ENCODE results near the gene CHCHD10. TPM values are rescaled to one million over a fixed set of nuclear protein-coding genes. Genes with fewer than 3 reads are reported as not detected.

CHCHD10 gene
- total and polyA plus RNA-seq, 2 experiments from 2014 or later: 1.6 to 22.3 TPM

GRCh38 chr22:23760056-23760455 is 7.7 kb downstream of the CHCHD10 start:
- no peaks in the 10 kb centered on the region for H4K20me1 ChIP-seq (ENCODE audit: insufficient read depth)
- peaks cover 9% of the 10 kb centered on the region for H3K4me1 ChIP-seq (ENCODE audit: insufficient read depth)
- H3K27ac ChIP-seq: no peak overlapping the region
- no peak for DNase-seq
- H3K36me3 ChIP-seq (ENCODE audit: low read depth): no peaks in the 10 kb centered on the region
- no peak for TF ChIP-seq EZH2 (IDR thresholded peaks at IDR 0.05; ENCODE audit: insufficient read depth, poor library complexity, severe bottlenecking)
- TF ChIP-seq EZH2phosphoT487 (IDR thresholded peaks at IDR 0.05; ENCODE audit: insufficient read depth, low read depth): no peak
- H2AFZ ChIP-seq: no peak overlapping the region
- no peaks in the 10 kb centered on the region for H3K9me3 ChIP-seq (ENCODE audit: low read depth)
- in situ Hi-C loops (cut with MboI): no loop called here
- no peak overlapping the region for H3K9ac ChIP-seq
- H3K4me2 ChIP-seq (ENCODE audit: unreplicated experiment): no peak overlapping the region
- H3F3A ChIP-seq (ENCODE audit: insufficient read depth): 0 out of 2 replicates have a peak, but pooled peaks cover 4% of the 10 kb centered on the region
- WGBS, 2 experiments (ENCODE audit: low coverage in 1 of 2, low lambda C conversion rate in 2 of 2, missing lambda C conversion rate in 2 of 2): 90 to 92% methylated on average over 6 of the region's 6 CpGs
- H3K79me2 ChIP-seq (ENCODE audit: insufficient read depth): no peaks in the 10 kb centered on the region
- H3K9me2 ChIP-seq (ENCODE audit: insufficient read depth): no peaks in the 10 kb centered on the region
- H3K4me3 ChIP-seq: no peak overlapping the region
- H3K27me3 ChIP-seq (replicated peaks; ENCODE audit: insufficient read depth): no peaks in the 10 kb centered on the region

GRCh38 chr22:23759566-23759965 is 8.2 kb downstream of the CHCHD10 start:
- Histone ChIP-seq H2AFZ (no peak overlapping the region), H3K9ac (no peak overlapping the region), H3K4me1 (ENCODE audit: insufficient read depth) (peaks cover 9% of the 10 kb centered on the region), H3K9me2 (ENCODE audit: insufficient read depth) (no peaks in the 10 kb centered on the region), H3K9me3 (ENCODE audit: low read depth) (no peaks in the 10 kb centered on the region), H4K20me1 (ENCODE audit: insufficient read depth) (no peaks in the 10 kb centered on the region), H3K79me2 (ENCODE audit: insufficient read depth) (no peaks in the 10 kb centered on the region), H3K4me2 (ENCODE audit: unreplicated experiment) (no peak overlapping the region), H3K27me3 (replicated peaks; ENCODE audit: insufficient read depth) (no peaks in the 10 kb centered on the region), H3K27ac (no peak overlapping the region), H3F3A (ENCODE audit: insufficient read depth) (0 out of 2 replicates have a peak, but pooled peaks cover 6% of the 10 kb centered on the region), H3K4me3 (no peak overlapping the region), H3K36me3 (ENCODE audit: low read depth) (no peaks in the 10 kb centered on the region)
- TF ChIP-seq EZH2phosphoT487 (IDR thresholded peaks at IDR 0.05; ENCODE audit: insufficient read depth, low read depth) (no peak), EZH2 (IDR thresholded peaks at IDR 0.05; ENCODE audit: insufficient read depth, poor library complexity, severe bottlenecking) (no peak)
- 75 to 85% methylated on average over 4 of the region's 4 CpGs for WGBS, 2 experiments (ENCODE audit: low coverage in 1 of 2, low lambda C conversion rate in 2 of 2, missing lambda C conversion rate in 2 of 2)
- DNase-seq: no peak
- in situ Hi-C loops (cut with MboI): no loop called here

DNA sequence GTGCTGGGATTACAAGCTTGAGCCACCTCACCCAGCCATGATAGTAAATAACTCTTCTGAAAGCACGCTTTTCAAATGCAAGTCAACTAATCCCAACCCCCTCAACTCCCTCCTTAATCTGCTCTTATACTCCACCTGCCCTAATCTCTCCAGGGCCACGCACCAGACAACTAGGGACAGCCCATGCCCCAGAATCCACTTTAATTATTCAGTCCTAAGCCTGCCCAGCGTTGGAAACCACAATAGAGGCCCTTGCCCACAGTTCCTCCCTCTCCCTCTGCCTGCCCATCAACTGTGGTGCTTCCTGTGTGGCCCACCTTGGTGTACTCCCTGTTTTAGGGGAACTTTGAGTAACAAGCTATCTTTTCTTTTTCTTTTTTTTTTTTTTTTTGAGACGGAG is 10.9 kb downstream of the CHCHD10 start:
- no peaks in the 10 kb centered on the region for H3K79me2 ChIP-seq (ENCODE audit: insufficient read depth)
- H3K27me3 ChIP-seq (replicated peaks; ENCODE audit: insufficient read depth): no peaks in the 10 kb centered on the region
- no peak overlapping the region for H3K4me3 ChIP-seq
- H3F3A ChIP-seq (ENCODE audit: insufficient read depth): 0 out of 2 replicates have a peak, but pooled peaks cover 6% of the 10 kb centered on the region
- no peaks in the 10 kb centered on the region for H3K9me3 ChIP-seq (ENCODE audit: low read depth)
- TF ChIP-seq EZH2phosphoT487 (IDR thresholded peaks at IDR 0.05; ENCODE audit: insufficient read depth, low read depth): no peak
- TF ChIP-seq EZH2 (IDR thresholded peaks at IDR 0.05; ENCODE audit: insufficient read depth, poor library complexity, severe bottlenecking): no peak
- DNase-seq: no peak
- no peak overlapping the region for H2AFZ ChIP-seq
- H4K20me1 ChIP-seq (ENCODE audit: insufficient read depth): no peaks in the 10 kb centered on the region
- no peaks in the 10 kb centered on the region for H3K36me3 ChIP-seq (ENCODE audit: low read depth)
- WGBS, 2 experiments (ENCODE audit: low coverage in 1 of 2, low lambda C conversion rate in 2 of 2, missing lambda C conversion rate in 2 of 2): 43 to 50% methylated on average over 4 of the region's 4 CpGs
- in situ Hi-C loops (cut with MboI): no loop called here
- no peak overlapping the region for H3K9ac ChIP-seq
- no peak overlapping the region for H3K4me2 ChIP-seq (ENCODE audit: unreplicated experiment)
- no peak overlapping the region for H3K27ac ChIP-seq
- no peaks in the 10 kb centered on the region for H3K4me1 ChIP-seq (ENCODE audit: insufficient read depth)
- no peaks in the 10 kb centered on the region for H3K9me2 ChIP-seq (ENCODE audit: insufficient read depth)

- no peak for DNase-seq
- Histone ChIP-seq H3K9ac (no peak overlapping the region), H3F3A (ENCODE audit: insufficient read depth) (0 out of 2 replicates have a peak, but pooled peaks cover 6% of the 10 kb centered on the region), H3K79me2 (ENCODE audit: insufficient read depth) (no peaks in the 10 kb centered on the region), H2AFZ (no peak overlapping the region), H3K9me3 (ENCODE audit: low read depth) (no peaks in the 10 kb centered on the region), H3K9me2 (ENCODE audit: insufficient read depth) (no peaks in the 10 kb centered on the region), H3K4me3 (no peak overlapping the region), H3K27me3 (replicated peaks; ENCODE audit: insufficient read depth) (no peaks in the 10 kb centered on the region), H3K27ac (no peak overlapping the region), H3K4me1 (ENCODE audit: insufficient read depth) (no peaks in the 10 kb centered on the region), H4K20me1 (ENCODE audit: insufficient read depth) (no peaks in the 10 kb centered on the region), H3K4me2 (ENCODE audit: unreplicated experiment) (no peak overlapping the region), H3K36me3 (ENCODE audit: low read depth) (no peaks in the 10 kb centered on the region)
- 56 to 72% methylated on average over 8 of the region's 8 CpGs for WGBS, 2 experiments (ENCODE audit: low coverage in 1 of 2, low lambda C conversion rate in 2 of 2, missing lambda C conversion rate in 2 of 2)
- in situ Hi-C loops (cut with MboI): no loop called here
- no peak for TF ChIP-seq EZH2 (IDR thresholded peaks at IDR 0.05; ENCODE audit: insufficient read depth, poor library complexity, severe bottlenecking)
These were observed 12.1 kb downstream of the CHCHD10 start for GRCh38 chr22:23755711-23756110.

Data from GM23248 (cell line).